ENCODE results near the gene ACVR1C.

- TF ChIP-seq, protein P1, sequence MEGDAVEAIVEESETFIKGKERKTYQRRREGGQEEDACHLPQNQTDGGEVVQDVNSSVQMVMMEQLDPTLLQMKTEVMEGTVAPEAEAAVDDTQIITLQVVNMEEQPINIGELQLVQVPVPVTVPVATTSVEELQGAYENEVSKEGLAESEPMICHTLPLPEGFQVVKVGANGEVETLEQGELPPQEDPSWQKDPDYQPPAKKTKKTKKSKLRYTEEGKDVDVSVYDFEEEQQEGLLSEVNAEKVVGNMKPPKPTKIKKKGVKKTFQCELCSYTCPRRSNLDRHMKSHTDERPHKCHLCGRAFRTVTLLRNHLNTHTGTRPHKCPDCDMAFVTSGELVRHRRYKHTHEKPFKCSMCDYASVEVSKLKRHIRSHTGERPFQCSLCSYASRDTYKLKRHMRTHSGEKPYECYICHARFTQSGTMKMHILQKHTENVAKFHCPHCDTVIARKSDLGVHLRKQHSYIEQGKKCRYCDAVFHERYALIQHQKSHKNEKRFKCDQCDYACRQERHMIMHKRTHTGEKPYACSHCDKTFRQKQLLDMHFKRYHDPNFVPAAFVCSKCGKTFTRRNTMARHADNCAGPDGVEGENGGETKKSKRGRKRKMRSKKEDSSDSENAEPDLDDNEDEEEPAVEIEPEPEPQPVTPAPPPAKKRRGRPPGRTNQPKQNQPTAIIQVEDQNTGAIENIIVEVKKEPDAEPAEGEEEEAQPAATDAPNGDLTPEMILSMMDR (IDR thresholded peaks at IDR 0.05; ENCODE audit: control extremely low read depth in 1 of 3, insufficient read depth in 1 of 3, low read depth in 1 of 3, low read length in 3 of 3) = no peak
- TF ChIP-seq JUND (IDR thresholded peaks at IDR 0.05; ENCODE audit: low read length) (no peak), SIN3A (conservative IDR thresholded peaks at IDR 0.05 in 1 of 2, IDR thresholded peaks at IDR 0.05 in 1 of 2; ENCODE audit: low read depth in 1 of 2, low read length in 2 of 2) (no peak)
These were observed 49.3 kb upstream of the ACVR1C start for GRCh38 chr2:157677941-157678340.

Data from H1 (cell line).